Adipocyte (in vitro differentiated cells): ENCODE data around the gene NOPCHAP1.

Experiments used
- DNase-seq: peaks from one replicate; pipeline ENCODE4 v3.0.0-alpha.2; 2015; ENCODE audit warnings: low read depth
- H3K27me3 ChIP-seq: replicated peaks from 2 replicates; pipeline ENCODE4 v1.7.0; 2013; ENCODE audit warnings: mild to moderate bottlenecking, low read length, moderate library complexity; ENCODE audit not compliant: control insufficient read depth, insufficient read depth
- H3K36me3 ChIP-seq: 2 replicates; pipeline ENCODE4 v1.7.0; 2013; ENCODE audit warnings: low read length, mild to moderate bottlenecking, moderate library complexity; ENCODE audit not compliant: control insufficient read depth, insufficient read depth, severe bottlenecking
- H3K4me1 ChIP-seq: 2 replicates; pipeline ENCODE4 v1.7.0; 2013; ENCODE audit warnings: mild to moderate bottlenecking, low read length, moderate library complexity; ENCODE audit not compliant: control insufficient read depth, insufficient read depth
- H3K4me3 ChIP-seq: 2 replicates; pipeline ENCODE4 v1.7.0; 2013; ENCODE audit warnings: mild to moderate bottlenecking, low read length, moderate library complexity
- H3K9ac ChIP-seq: 2 replicates; pipeline ENCODE4 v1.7.0; 2013; ENCODE audit warnings: mild to moderate bottlenecking, low read length, moderate library complexity
- H3K9me3 ChIP-seq: 2 replicates; pipeline ENCODE4 v1.7.0; 2013; ENCODE audit warnings: mild to moderate bottlenecking, low read length, moderate library complexity; ENCODE audit not compliant: control insufficient read depth

The NOPCHAP1 gene

DNA sequence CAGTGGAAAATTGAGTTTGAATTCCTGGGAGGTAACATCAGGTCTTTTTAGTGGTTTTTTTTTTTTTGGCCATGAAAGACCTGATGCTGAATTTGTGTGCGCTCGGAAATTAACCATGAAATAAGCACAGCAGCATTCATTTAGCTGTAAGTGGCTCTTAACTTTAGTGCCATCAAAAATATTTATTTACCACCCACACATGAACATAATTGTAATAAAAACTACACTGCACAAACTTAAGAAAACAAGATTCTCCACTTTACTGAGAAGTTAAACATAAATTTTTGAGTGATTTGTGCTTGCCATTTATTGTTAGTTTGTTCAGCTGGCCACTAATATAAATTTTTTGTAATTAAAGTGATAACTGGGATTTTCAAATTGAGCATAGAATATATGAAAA is 30.4 kb upstream of the NOPCHAP1 start:
- Histone ChIP-seq H3K27me3 (no peaks in the 10 kb centered on the region), H3K9ac (no peak overlapping the region), H3K9me3 (no peaks in the 10 kb centered on the region), H3K4me3 (no peak overlapping the region), H3K36me3 (no peaks in the 10 kb centered on the region), H3K4me1 (peaks cover 34% of the 10 kb centered on the region)
- no peak for DNase-seq

DNA sequence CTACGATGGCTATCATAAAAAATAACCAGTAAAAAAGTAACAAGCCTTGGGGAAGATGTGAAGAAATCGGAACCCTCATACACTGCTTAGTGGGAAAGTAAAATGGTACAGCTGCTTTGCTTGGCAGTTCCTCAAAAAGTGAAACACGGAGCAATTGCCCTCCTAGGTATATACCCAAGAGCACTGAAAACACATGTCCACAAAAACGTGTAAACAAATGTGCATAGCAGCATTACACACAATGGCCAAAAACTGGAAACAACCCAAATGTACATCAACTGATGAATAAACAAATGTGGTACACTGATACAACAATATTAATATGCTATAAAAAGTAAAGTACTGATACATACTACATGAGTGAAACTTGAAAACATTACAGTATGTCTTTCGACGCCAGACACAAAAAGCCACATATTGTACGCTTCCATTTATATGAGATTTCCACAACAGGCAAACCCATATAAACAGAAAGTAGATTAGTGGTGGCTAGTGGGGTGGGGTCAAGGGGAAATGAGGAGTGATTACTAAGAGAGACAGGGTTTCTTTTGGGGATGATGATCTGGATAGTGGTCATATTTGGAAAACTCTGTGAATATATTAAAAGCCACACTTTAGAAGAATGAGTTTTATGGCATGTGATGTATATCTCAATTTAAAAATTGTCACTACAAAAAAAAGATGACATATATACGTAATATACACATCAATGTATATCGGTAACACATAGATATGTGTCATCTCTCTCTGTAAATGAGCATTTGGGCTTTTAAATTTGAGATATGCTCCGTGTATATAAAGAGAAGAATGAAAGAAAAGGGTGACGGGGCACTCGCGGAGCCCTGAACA is 29.0 kb upstream of the NOPCHAP1 start:
- H3K9ac ChIP-seq, result peak overlapping the region; percentile 86
- peak overlapping the region; percentile 90 for H3K4me3 ChIP-seq
- peak; percentile 13 for DNase-seq
- H3K4me1 ChIP-seq, result peaks cover 34% of the 10 kb centered on the region
- no peaks in the 10 kb centered on the region for H3K27me3 ChIP-seq
- no peaks in the 10 kb centered on the region for H3K36me3 ChIP-seq
- no peaks in the 10 kb centered on the region for H3K9me3 ChIP-seq

GRCh38 chr12:104957719-104958000 is 28.5 kb upstream of the NOPCHAP1 start:
- Histone ChIP-seq H3K4me3 (peak overlapping the region; percentile 90), H3K36me3 (no peaks in the 10 kb centered on the region), H3K9ac (peak overlapping the region; percentile 86), H3K4me1 (peaks cover 33% of the 10 kb centered on the region), H3K9me3 (no peaks in the 10 kb centered on the region), H3K27me3 (no peaks in the 10 kb centered on the region)
- DNase-seq, result peak; percentile 62

DNA sequence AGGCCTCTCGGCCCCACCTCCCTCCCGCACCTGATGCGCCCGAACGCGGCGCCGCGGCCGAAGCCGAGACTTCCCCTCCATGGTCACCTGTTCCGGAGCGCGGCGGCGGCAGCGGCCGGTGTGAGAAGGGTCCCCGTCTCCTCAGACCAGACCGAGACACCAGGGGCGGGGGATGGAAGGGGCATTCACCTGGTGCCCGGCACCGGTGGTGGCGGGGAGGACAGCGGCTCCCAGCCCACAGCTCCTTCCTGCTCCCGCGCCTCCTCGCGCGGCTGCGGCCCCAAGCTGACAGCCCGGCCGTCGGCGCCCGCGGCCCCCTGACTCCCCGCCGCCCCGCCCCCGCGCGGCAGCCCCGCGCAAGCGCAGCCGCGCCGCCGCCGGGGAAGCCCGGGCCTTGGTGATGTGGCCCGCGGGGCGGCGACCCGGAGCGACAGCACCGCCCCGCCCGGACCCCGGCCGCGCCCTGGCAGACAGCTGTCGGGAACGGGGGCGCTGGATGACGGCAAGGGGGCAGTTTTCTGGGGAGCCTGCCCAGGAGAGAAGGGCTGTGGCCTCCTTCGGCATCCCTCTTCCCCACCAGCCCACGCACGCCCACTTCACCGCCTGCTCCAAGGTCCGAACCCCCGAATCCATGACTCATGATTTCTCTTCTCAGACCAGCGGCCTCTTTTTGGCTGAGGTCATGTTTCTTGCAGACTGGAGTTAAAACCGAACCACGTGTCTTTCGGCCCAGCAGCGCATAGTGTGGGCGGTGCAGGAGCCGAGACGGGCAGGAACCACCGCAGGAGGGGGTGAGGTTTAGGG is 27.9 kb upstream of the NOPCHAP1 start, which contains the start of gene SLC41A2:
SLC41A2 (minus strand) TSS at position 290 of the 804 bp plus-strand sequence. CDS start 29,763 bp downstream, outside the sequence.
- DNase-seq, result peak; percentile 92
- peak within 1 kb of the TSS; percentile 90 for H3K4me3 ChIP-seq

DNA sequence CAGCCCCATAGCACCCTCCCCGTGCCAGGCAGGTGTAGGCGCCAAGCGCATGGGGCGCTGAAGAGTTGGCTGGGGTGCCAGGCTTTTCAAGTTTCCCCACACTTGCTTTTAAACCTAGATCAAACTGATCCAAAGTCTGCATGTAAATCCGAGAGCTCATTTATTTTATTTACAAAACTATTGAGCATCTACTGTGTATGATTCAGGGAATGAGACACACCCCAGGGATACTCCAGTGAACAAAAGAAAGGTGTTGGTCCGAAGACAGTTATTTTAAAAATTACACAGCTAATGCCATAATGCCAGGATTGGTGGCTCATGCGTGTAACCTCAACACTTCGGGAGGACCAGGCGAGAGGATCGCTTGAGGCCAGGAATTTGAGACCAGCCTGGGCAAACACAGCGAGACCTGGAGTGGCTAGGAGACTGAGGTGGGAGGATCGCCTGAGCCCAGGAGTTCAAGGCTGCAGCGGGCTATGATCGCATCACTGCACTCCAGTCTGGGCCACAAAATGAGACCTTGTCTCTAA is 27.2 kb upstream of the NOPCHAP1 start:
- Histone ChIP-seq H3K9ac (peak overlapping the region; percentile 86), H3K9me3 (no peaks in the 10 kb centered on the region), H3K36me3 (no peaks in the 10 kb centered on the region), H3K27me3 (no peaks in the 10 kb centered on the region), H3K4me3 (peak overlapping the region; percentile 90), H3K4me1 (peaks cover 26% of the 10 kb centered on the region)
- DNase-seq, result no peak

More for the DNA sequence above, 27.9 kb upstream of the NOPCHAP1 start, which contains the start of gene SLC41A2:
- Histone ChIP-seq H3K27me3 (no peaks in the 10 kb centered on the region), H3K4me1 (peaks cover 28% of the 10 kb centered on the region), H3K36me3 (no peaks in the 10 kb centered on the region), H3K9me3 (no peaks in the 10 kb centered on the region), H3K9ac (peak within 1 kb of the TSS; percentile 86)

GRCh38 chr12:104959335-104959841 is 26.7 kb upstream of the NOPCHAP1 start:
- Histone ChIP-seq H3K9me3 (no peaks in the 10 kb centered on the region), H3K4me1 (peaks cover 26% of the 10 kb centered on the region), H3K27me3 (no peaks in the 10 kb centered on the region), H3K9ac (peak overlapping the region; percentile 86), H3K36me3 (no peaks in the 10 kb centered on the region), H3K4me3 (peak overlapping the region; percentile 90)
- DNase-seq, result peak; percentile 70

DNA sequence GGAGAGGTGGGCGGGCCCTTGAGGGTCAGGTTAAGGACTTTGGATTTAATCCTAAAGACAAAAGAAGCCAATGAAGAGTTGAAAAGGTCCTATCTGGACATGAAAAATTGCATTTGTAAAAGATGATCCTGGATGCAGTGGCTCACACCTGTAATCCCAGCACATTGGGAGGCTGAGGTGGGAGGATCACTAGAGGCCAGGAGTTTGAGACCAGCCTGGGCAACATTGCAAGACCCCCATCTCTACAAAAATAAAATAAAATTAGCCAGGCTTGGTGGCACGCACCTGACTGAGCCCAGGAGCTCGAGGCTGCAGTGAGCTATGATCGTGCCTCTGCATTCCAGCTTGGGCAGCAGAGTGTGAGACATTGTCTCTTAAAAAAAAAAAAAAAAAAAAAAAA is 25.7 kb upstream of the NOPCHAP1 start:
- H3K9me3 ChIP-seq, result no peaks in the 10 kb centered on the region
- no peak overlapping the region for H3K9ac ChIP-seq
- no peaks in the 10 kb centered on the region for H3K27me3 ChIP-seq
- H3K36me3 ChIP-seq, result no peaks in the 10 kb centered on the region
- no peak for DNase-seq
- H3K4me1 ChIP-seq, result peaks cover 26% of the 10 kb centered on the region
- no peak overlapping the region for H3K4me3 ChIP-seq

- Histone ChIP-seq H3K9ac (no peak overlapping the region), H3K9me3 (peaks cover 4% of the 10 kb centered on the region), H3K4me3 (no peak overlapping the region), H3K27me3 (no peaks in the 10 kb centered on the region), H3K4me1 (peaks cover 18% of the 10 kb centered on the region), H3K36me3 (no peaks in the 10 kb centered on the region)
- DNase-seq, result no peak
These were observed 22.4 kb upstream of the NOPCHAP1 start for GRCh38 chr12:104963757-104964156.

DNA sequence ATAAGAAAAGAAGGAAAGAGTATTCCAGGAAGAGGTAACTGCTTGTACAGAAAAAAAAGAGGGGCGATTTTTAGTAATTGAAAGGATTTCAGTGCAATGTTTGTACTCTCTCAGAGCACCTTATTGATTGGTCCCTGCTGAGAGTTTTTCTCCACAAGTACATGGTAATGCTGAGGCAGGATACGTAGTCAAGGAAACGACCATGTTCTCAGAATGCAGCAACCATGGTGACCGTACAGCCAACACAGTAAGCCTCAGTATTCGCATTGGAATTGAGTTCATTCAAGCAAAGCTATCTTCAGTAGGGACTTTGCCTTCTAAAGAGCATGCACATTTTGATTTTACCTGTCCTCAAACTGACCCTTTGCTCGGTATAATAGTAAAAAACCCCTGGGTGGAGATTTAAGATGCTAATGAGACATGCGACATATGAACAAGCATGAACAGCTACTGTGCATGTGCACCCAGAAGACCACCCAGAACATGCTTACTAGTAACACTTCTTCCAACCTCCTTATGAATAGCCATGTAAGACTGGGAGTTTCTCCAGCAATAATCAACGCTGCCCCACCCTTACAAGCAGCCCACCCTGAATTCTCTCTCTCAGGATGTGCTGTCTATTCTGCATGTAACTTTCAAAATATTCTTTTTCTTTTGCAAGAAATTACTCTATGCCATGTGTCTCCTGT is 21.8 kb upstream of the NOPCHAP1 start:
- H3K9ac ChIP-seq, result no peak overlapping the region
- H3K4me3 ChIP-seq, result no peak overlapping the region
- H3K4me1 ChIP-seq, result peaks cover 12% of the 10 kb centered on the region
- DNase-seq, result no peak
- peaks cover 4% of the 10 kb centered on the region for H3K9me3 ChIP-seq
- H3K36me3 ChIP-seq, result no peaks in the 10 kb centered on the region
- H3K27me3 ChIP-seq, result no peaks in the 10 kb centered on the region

DNA sequence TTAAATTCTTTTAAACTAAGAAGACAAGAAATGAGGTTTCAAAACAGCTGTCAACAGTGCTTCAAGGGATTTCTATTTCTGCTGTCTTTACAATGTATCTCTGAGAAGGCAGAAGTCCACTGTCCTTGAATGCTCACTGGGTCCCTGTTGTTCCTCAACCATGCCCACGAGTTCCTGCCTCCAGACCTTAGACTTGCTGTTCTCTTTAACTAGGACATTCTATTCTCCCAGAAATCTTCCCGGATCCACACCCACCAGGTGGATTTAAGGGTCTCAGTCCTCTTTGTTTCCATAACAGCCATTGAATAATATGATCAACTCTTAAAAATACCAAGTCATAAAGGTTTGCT is 21.3 kb upstream of the NOPCHAP1 start:
- no peak for DNase-seq
- peaks cover 7% of the 10 kb centered on the region for H3K4me1 ChIP-seq
- H3K27me3 ChIP-seq, result no peaks in the 10 kb centered on the region
- H3K9me3 ChIP-seq, result peaks cover 4% of the 10 kb centered on the region
- no peak overlapping the region for H3K9ac ChIP-seq
- H3K36me3 ChIP-seq, result no peaks in the 10 kb centered on the region
- H3K4me3 ChIP-seq, result no peak overlapping the region

DNA sequence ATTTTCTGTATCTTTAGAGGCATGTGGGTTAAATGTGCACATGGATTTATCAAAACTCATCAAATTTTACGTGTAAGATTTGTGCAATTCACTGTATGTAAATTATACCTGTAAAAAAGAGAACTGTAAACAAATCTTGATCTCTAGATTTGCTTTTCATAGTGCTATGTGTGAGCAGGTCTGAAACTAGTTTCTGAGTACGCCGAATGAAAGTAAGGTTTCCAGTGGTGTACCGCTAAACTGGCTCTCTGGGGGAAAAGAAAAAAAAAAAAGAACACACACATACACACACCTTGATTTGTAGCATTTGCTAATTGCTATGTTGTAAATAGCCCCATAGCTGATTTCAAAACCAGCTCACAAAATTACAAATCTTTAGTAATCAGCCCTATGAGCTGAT is 19.4 kb upstream of the NOPCHAP1 start:
- Histone ChIP-seq H3K9ac (no peak overlapping the region), H3K4me1 (peaks cover 11% of the 10 kb centered on the region), H3K9me3 (peaks cover 4% of the 10 kb centered on the region), H3K4me3 (no peak overlapping the region), H3K36me3 (no peaks in the 10 kb centered on the region), H3K27me3 (no peaks in the 10 kb centered on the region)
- DNase-seq, result no peak
